Ishikawa (cell line): Measurements from ENCODE around the gene NKX3-2.

ENCODE experiments used
- CREB1 ChIP-seq: IDR thresholded peaks from 2 replicates; pipeline ENCODE4 v1.6.1; 2012; ENCODE audit warnings: low read depth
- EGR1 ChIP-seq: IDR thresholded peaks from 2 replicates; pipeline ENCODE4 v1.6.1; 2012
- EP300 ChIP-seq: IDR thresholded peaks from 2 replicates; pipeline ENCODE4 v1.6.1; 2012; ENCODE audit warnings: borderline replicate concordance
- FOXM1 ChIP-seq: IDR thresholded peaks from 2 replicates; pipeline ENCODE4 v1.6.1; 2012; ENCODE audit warnings: low read depth, borderline replicate concordance
- MAX ChIP-seq: IDR thresholded peaks from 2 replicates; pipeline ENCODE4 v1.6.1; 2012
- RAD21 ChIP-seq: IDR thresholded peaks from 2 replicates; pipeline ENCODE4 v1.6.1; 2012; ENCODE audit warnings: low read depth
- REST ChIP-seq: IDR thresholded peaks from 2 replicates; pipeline ENCODE4 v1.6.1; 2012; ENCODE audit warnings: low read depth, mild to moderate bottlenecking
- TAF1 ChIP-seq: IDR thresholded peaks from 2 replicates; pipeline ENCODE4 v1.6.1; 2012; ENCODE audit warnings: low read depth, mild to moderate bottlenecking
- TCF12 ChIP-seq: IDR thresholded peaks from 2 replicates; pipeline ENCODE4 v1.6.1; 2012; ENCODE audit warnings: low read depth
- TEAD4 ChIP-seq: IDR thresholded peaks from 2 replicates; pipeline ENCODE4 v1.6.1; 2012
- USF1 ChIP-seq: IDR thresholded peaks from 2 replicates; pipeline ENCODE4 v1.6.1; 2012
- YY1 ChIP-seq: IDR thresholded peaks from 2 replicates; pipeline ENCODE4 v1.6.1; 2012; ENCODE audit warnings: low read depth

GRCh38 chr4:13543032-13543838, 1.1 kb downstream of the NKX3-2 start:
- TF ChIP-seq EP300 (no peak), YY1 (no peak), RAD21 (no peak), USF1 (no peak), TEAD4 (no peak), MAX (no peak), CREB1 (no peak), FOXM1 (no peak), TCF12 (no peak), REST (no peak), TAF1 (no peak), EGR1 (no peak)
